ENCODE measurements around the gene LCN2.
A peak's percentile ranks its signal among the peaks of the same experiment; 100 is the strongest.
"Not testable (repeated sequence)": the region's sequence is repeated elsewhere in the genome, so short reads cannot be mapped to it uniquely, and the experiment has no call there.

The LCN2 gene

GRCh38 chr9:128169925-128170324 is 20.7 kb downstream of the LCN2 start:
- DNase-seq (ENCODE audit: low read depth, low spot score) = no peak
- Histone ChIP-seq H3K9ac (ENCODE audit: insufficient read length, low read depth) (no peak overlapping the region), H3K9me3 (ENCODE audit: insufficient read depth, low read length) (no peaks in the 10 kb centered on the region), H3K4me3 (ENCODE audit: insufficient read length, low read depth) (no peak overlapping the region), H3K27me3 (ENCODE audit: insufficient read depth, insufficient read length) (no peaks in the 10 kb centered on the region), H3K4me1 (ENCODE audit: insufficient read depth, insufficient read length) (peaks cover 3% of the 10 kb centered on the region), H3K36me3 (ENCODE audit: insufficient read depth, insufficient read length, low read length) (peaks cover 60% of the 10 kb centered on the region)
- TF ChIP-seq YY1 (IDR thresholded peaks at IDR 0.05; ENCODE audit: insufficient read depth, insufficient read length) = no peak
- no peak for TF ChIP-seq SUZ12 (IDR thresholded peaks at IDR 0.05; ENCODE audit: extremely low read depth, insufficient read depth, insufficient read length)
- no peak for TF ChIP-seq ZNF274 (IDR thresholded peaks at IDR 0.05; ENCODE audit: low read depth, low read length)

- Histone ChIP-seq H3K4me1 (ENCODE audit: insufficient read depth, insufficient read length) (peaks cover 16% of the 10 kb centered on the region), H3K36me3 (ENCODE audit: insufficient read depth, insufficient read length, low read length) (peaks cover 68% of the 10 kb centered on the region), H3K4me3 (ENCODE audit: insufficient read length, low read depth) (no peak overlapping the region), H3K27me3 (ENCODE audit: insufficient read depth, insufficient read length) (no peaks in the 10 kb centered on the region), H3K9me3 (ENCODE audit: insufficient read depth, low read length) (peaks cover 3% of the 10 kb centered on the region; the same call in 1 of the 2 replicates), H3K9ac (ENCODE audit: insufficient read length, low read depth) (peak overlapping the region; percentile 58)
- no peak for DNase-seq (ENCODE audit: low read depth, low spot score)
- TF ChIP-seq SUZ12 (IDR thresholded peaks at IDR 0.05; ENCODE audit: extremely low read depth, insufficient read depth, insufficient read length) (no peak), ZNF274 (IDR thresholded peaks at IDR 0.05; ENCODE audit: low read depth, low read length) (no peak), YY1 (IDR thresholded peaks at IDR 0.05; ENCODE audit: insufficient read depth, insufficient read length) (no peak)
Observed at GRCh38 chr9:128174062-128174461, 24.8 kb downstream of the LCN2 start.

- no peaks in the 10 kb centered on the region for H3K27me3 ChIP-seq (ENCODE audit: insufficient read depth, insufficient read length)
- no peak for DNase-seq (ENCODE audit: low read depth, low spot score)
- no peak overlapping the region for H3K9ac ChIP-seq (ENCODE audit: insufficient read length, low read depth)
- peaks cover 7% of the 10 kb centered on the region; the same call in 1 of the 2 replicates for H3K9me3 ChIP-seq (ENCODE audit: insufficient read depth, low read length)
- peaks cover 16% of the 10 kb centered on the region for H3K4me1 ChIP-seq (ENCODE audit: insufficient read depth, insufficient read length)
- peaks cover 66% of the 10 kb centered on the region for H3K36me3 ChIP-seq (ENCODE audit: insufficient read depth, insufficient read length, low read length)
- TF ChIP-seq SUZ12 (IDR thresholded peaks at IDR 0.05; ENCODE audit: extremely low read depth, insufficient read depth, insufficient read length) (no peak), YY1 (IDR thresholded peaks at IDR 0.05; ENCODE audit: insufficient read depth, insufficient read length) (no peak), ZNF274 (IDR thresholded peaks at IDR 0.05; ENCODE audit: low read depth, low read length) (no peak)
- no peak overlapping the region for H3K4me3 ChIP-seq (ENCODE audit: insufficient read length, low read depth)
Observed at GRCh38 chr9:128175102-128175563, 25.9 kb downstream of the LCN2 start.

GRCh38 chr9:128175726-128176125 is 26.5 kb downstream of the LCN2 start:
- Histone ChIP-seq H3K4me1 (ENCODE audit: insufficient read depth, insufficient read length) (peaks cover 16% of the 10 kb centered on the region), H3K36me3 (ENCODE audit: insufficient read depth, insufficient read length, low read length) (peaks cover 70% of the 10 kb centered on the region), H3K4me3 (ENCODE audit: insufficient read length, low read depth) (no peak overlapping the region), H3K9ac (ENCODE audit: insufficient read length, low read depth) (peak overlapping the region; percentile 62), H3K9me3 (ENCODE audit: insufficient read depth, low read length) (peaks cover 7% of the 10 kb centered on the region; the same call in 1 of the 2 replicates), H3K27me3 (ENCODE audit: insufficient read depth, insufficient read length) (no peaks in the 10 kb centered on the region)
- no peak for DNase-seq (ENCODE audit: low read depth, low spot score)
- TF ChIP-seq SUZ12 (IDR thresholded peaks at IDR 0.05; ENCODE audit: extremely low read depth, insufficient read depth, insufficient read length) (no peak), ZNF274 (IDR thresholded peaks at IDR 0.05; ENCODE audit: low read depth, low read length) (no peak), YY1 (IDR thresholded peaks at IDR 0.05; ENCODE audit: insufficient read depth, insufficient read length) (no peak)

- DNase-seq (ENCODE audit: low read depth, low spot score) = no peak
- Histone ChIP-seq H3K4me1 (ENCODE audit: insufficient read depth, insufficient read length) (peaks cover 18% of the 10 kb centered on the region), H3K4me3 (ENCODE audit: insufficient read length, low read depth) (no peak overlapping the region), H3K9me3 (ENCODE audit: insufficient read depth, low read length) (peaks cover 7% of the 10 kb centered on the region; the same call in 1 of the 2 replicates), H3K36me3 (ENCODE audit: insufficient read depth, insufficient read length, low read length) (peaks cover 84% of the 10 kb centered on the region), H3K27me3 (ENCODE audit: insufficient read depth, insufficient read length) (no peaks in the 10 kb centered on the region), H3K9ac (ENCODE audit: insufficient read length, low read depth) (no peak overlapping the region)
- no peak for TF ChIP-seq ZNF274 (IDR thresholded peaks at IDR 0.05; ENCODE audit: low read depth, low read length)
- no peak for TF ChIP-seq YY1 (IDR thresholded peaks at IDR 0.05; ENCODE audit: insufficient read depth, insufficient read length)
- no peak for TF ChIP-seq SUZ12 (IDR thresholded peaks at IDR 0.05; ENCODE audit: extremely low read depth, insufficient read depth, insufficient read length)
Observed at GRCh38 chr9:128178806-128179431, 29.7 kb downstream of the LCN2 start.

GRCh38 chr9:128180001-128180400 is 30.7 kb downstream of the LCN2 start:
- peaks cover 74% of the 10 kb centered on the region for H3K36me3 ChIP-seq (ENCODE audit: insufficient read depth, insufficient read length, low read length)
- H3K9me3 ChIP-seq (ENCODE audit: insufficient read depth, low read length) = peaks cover 7% of the 10 kb centered on the region; the same call in 1 of the 2 replicates
- no peak overlapping the region for H3K4me3 ChIP-seq (ENCODE audit: insufficient read length, low read depth)
- H3K27me3 ChIP-seq (ENCODE audit: insufficient read depth, insufficient read length) = no peaks in the 10 kb centered on the region
- TF ChIP-seq YY1 (IDR thresholded peaks at IDR 0.05; ENCODE audit: insufficient read depth, insufficient read length) (no peak), ZNF274 (IDR thresholded peaks at IDR 0.05; ENCODE audit: low read depth, low read length) (no peak), SUZ12 (IDR thresholded peaks at IDR 0.05; ENCODE audit: extremely low read depth, insufficient read depth, insufficient read length) (no peak)
- peaks cover 15% of the 10 kb centered on the region for H3K4me1 ChIP-seq (ENCODE audit: insufficient read depth, insufficient read length)
- DNase-seq (ENCODE audit: low read depth, low spot score) = no peak
- H3K9ac ChIP-seq (ENCODE audit: insufficient read length, low read depth) = no peak overlapping the region

GRCh38 chr9:128180447-128180846 is 31.2 kb downstream of the LCN2 start:
- H3K4me1 ChIP-seq (ENCODE audit: insufficient read depth, insufficient read length) = peaks cover 15% of the 10 kb centered on the region

GRCh38 chr9:128181480-128181879 is 32.2 kb downstream of the LCN2 start:
- not testable (repeated sequence) for DNase-seq (ENCODE audit: low read depth, low spot score); H3K4me3 ChIP-seq (ENCODE audit: insufficient read length, low read depth); H3K9ac ChIP-seq (ENCODE audit: insufficient read length, low read depth); H3K9me3 ChIP-seq (ENCODE audit: insufficient read depth, low read length); H3K27me3 ChIP-seq (ENCODE audit: insufficient read depth, insufficient read length)
- peaks cover 16% of the 10 kb centered on the region for H3K4me1 ChIP-seq (ENCODE audit: insufficient read depth, insufficient read length)
- peaks cover 73% of the 10 kb centered on the region for H3K36me3 ChIP-seq (ENCODE audit: insufficient read depth, insufficient read length, low read length)

More at GRCh38 chr9:128180447-128180846, 31.2 kb downstream of the LCN2 start:
- no peak for TF ChIP-seq YY1 (IDR thresholded peaks at IDR 0.05; ENCODE audit: insufficient read depth, insufficient read length)
- TF ChIP-seq SUZ12 (IDR thresholded peaks at IDR 0.05; ENCODE audit: extremely low read depth, insufficient read depth, insufficient read length) = no peak
- TF ChIP-seq ZNF274 (IDR thresholded peaks at IDR 0.05; ENCODE audit: low read depth, low read length) = no peak
- no peak for DNase-seq (ENCODE audit: low read depth, low spot score)
- H3K27me3 ChIP-seq (ENCODE audit: insufficient read depth, insufficient read length) = no peaks in the 10 kb centered on the region
- no peak overlapping the region for H3K4me3 ChIP-seq (ENCODE audit: insufficient read length, low read depth)
- H3K9me3 ChIP-seq (ENCODE audit: insufficient read depth, low read length) = peaks cover 7% of the 10 kb centered on the region; the same call in 1 of the 2 replicates
- H3K36me3 ChIP-seq (ENCODE audit: insufficient read depth, insufficient read length, low read length) = peaks cover 74% of the 10 kb centered on the region
- H3K9ac ChIP-seq (ENCODE audit: insufficient read length, low read depth) = no peak overlapping the region
